Lung (tissue), 12 donors: Measurements from ENCODE around the gene ACAD11. TPM values are rescaled to one million over a fixed set of nuclear protein-coding genes. Genes with fewer than 3 reads are reported as not detected.

Source experiments
- ATAC-seq: fragments of 200-7000 bp; cut with Tn5 transposase; one replicate; pipeline ENCODE4 v1.9.1; 2020; ENCODE audit warnings: moderate number of reproducible peaks; ENCODE audit not compliant: insufficient read depth, low FRiP score
- DNase-seq, 3 donors: peaks; one replicate each; pipeline ENCODE4 v3.0.0-alpha.2; 2013 to 2017
- H3K27ac ChIP-seq, 2 donors: one replicate each; pipeline ENCODE4 v1.5.1; 2013; ENCODE audit warnings: mild to moderate bottlenecking in 2 of 2, moderate library complexity in 2 of 2, control low read depth in 1 of 2, inconsistent platforms in 1 of 2, low read depth in 1 of 2, low read length in 1 of 2
- H3K27me3 ChIP-seq, 3 donors: one replicate each; pipeline ENCODE4 v1.5.1; 2013; ENCODE audit warnings: low read length in 2 of 3; ENCODE audit not compliant: control insufficient read depth in 3 of 3, insufficient read depth in 3 of 3
- H3K36me3 ChIP-seq, 4 donors: one replicate each; pipeline ENCODE4 v1.5.1; 2013; ENCODE audit warnings: low read length in 4 of 4, mild to moderate bottlenecking in 1 of 4, moderate library complexity in 1 of 4; ENCODE audit not compliant: control insufficient read depth in 4 of 4, insufficient read depth in 4 of 4
- H3K4me1 ChIP-seq, 5 donors: one replicate each; pipeline ENCODE4 v1.5.1; 2013; ENCODE audit warnings: low read length in 5 of 5, mild to moderate bottlenecking in 2 of 5, moderate library complexity in 1 of 5; ENCODE audit not compliant: control insufficient read depth in 5 of 5, insufficient read depth in 5 of 5
- H3K4me3 ChIP-seq: one replicate; pipeline ENCODE4 v1.5.1; 2013; ENCODE audit warnings: mild to moderate bottlenecking, control low read depth, moderate library complexity
- H3K9ac ChIP-seq, 2 donors: one replicate each; pipeline ENCODE4 v1.5.1; 2013; ENCODE audit warnings: low read length in 2 of 2, control low read depth in 1 of 2; ENCODE audit not compliant: insufficient read depth in 1 of 2
- H3K9me3 ChIP-seq, 4 donors: one replicate each; pipeline ENCODE4 v1.5.1; 2013; ENCODE audit warnings: low read length in 3 of 4, mild to moderate bottlenecking in 1 of 4, moderate library complexity in 1 of 4; ENCODE audit not compliant: control insufficient read depth in 4 of 4, insufficient read depth in 3 of 4
- WGBS, 2 donors: extraction: QIAGEN DNeasy Blood & Tissue Kit; methylation state at CpG; one replicate each; pipeline ENCODE4 v1.1.7; 2013; 5-methylcytosine and 5-hydroxymethylcytosine counted together
- polyA plus RNA-seq, 2 donors: library from polyadenylated mRNA; stranded (reverse); fragments of 200-250 nt; gene quantifications; one replicate each; pipeline ENCODE4 v1.2.1, GENCODE V29; 2013
- total RNA-seq, 2 donors: library from RNA; depleted of rRNA in 1 of 2; stranded (reverse); fragments of >200 nt in 1 of 2; gene quantifications; one replicate each; pipeline ENCODE4 v1.2.1, GENCODE V29; 2014 to 2021
- TF ChIP-seq, protein P1 (sequence below): IDR thresholded peaks from 2 replicates; pipeline ENCODE4 v1.5.1; 2012; ENCODE audit warnings: mild to moderate bottlenecking; ENCODE audit errors: control extremely low read depth, extremely low read depth
- donor health status: control.
- donor health status: control.
- donor health status: Bipolar disorder and iron deficiency.
- donor health status: healthy.
- donor health status: DM: yes; HTN: yes; CAD: no.

ACAD11 gene
- total and polyA plus RNA-seq, 4 donors, result 6.3 to 34.2 (median 16.0) TPM

DNA sequence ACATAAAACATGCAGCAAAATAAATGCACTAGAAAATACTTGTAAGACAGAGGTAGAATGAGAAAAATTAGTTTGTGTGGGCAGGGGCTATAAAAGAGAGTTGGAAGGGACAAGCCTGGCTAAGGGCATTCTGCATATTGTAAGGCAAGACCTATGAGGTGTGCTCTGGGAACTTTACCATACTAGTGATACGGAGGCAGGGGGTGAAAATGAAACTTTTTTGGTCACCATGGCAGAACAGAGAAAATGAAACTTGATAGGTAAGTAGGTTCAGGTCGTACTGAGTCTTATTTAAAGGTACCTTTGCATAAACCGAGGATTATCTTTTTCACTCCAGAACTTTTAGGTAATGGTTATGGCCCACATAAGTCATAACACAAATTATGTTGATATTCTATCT lies 137.3 kb downstream of the ACAD11 start:
- ATAC-seq (no peak), DNase-seq (no peak)
- TF ChIP-seq, protein P1, sequence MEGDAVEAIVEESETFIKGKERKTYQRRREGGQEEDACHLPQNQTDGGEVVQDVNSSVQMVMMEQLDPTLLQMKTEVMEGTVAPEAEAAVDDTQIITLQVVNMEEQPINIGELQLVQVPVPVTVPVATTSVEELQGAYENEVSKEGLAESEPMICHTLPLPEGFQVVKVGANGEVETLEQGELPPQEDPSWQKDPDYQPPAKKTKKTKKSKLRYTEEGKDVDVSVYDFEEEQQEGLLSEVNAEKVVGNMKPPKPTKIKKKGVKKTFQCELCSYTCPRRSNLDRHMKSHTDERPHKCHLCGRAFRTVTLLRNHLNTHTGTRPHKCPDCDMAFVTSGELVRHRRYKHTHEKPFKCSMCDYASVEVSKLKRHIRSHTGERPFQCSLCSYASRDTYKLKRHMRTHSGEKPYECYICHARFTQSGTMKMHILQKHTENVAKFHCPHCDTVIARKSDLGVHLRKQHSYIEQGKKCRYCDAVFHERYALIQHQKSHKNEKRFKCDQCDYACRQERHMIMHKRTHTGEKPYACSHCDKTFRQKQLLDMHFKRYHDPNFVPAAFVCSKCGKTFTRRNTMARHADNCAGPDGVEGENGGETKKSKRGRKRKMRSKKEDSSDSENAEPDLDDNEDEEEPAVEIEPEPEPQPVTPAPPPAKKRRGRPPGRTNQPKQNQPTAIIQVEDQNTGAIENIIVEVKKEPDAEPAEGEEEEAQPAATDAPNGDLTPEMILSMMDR, result no peak
- H3K36me3 ChIP-seq, result peaks cover 14 to 40% (median 33%) of the 10 kb centered on the region in 4 donors
- no peak overlapping the region for H3K4me3 ChIP-seq
- no peaks in the 10 kb centered on the region for H3K4me1 ChIP-seq
- no peak overlapping the region for H3K9ac ChIP-seq
- no peaks in the 10 kb centered on the region for H3K27me3 ChIP-seq
- no peaks in the 10 kb centered on the region for H3K9me3 ChIP-seq
- no peak overlapping the region for H3K27ac ChIP-seq
- 73 to 95% methylated on average over 3 of the region's 3 CpGs for WGBS, 2 donors

DNA sequence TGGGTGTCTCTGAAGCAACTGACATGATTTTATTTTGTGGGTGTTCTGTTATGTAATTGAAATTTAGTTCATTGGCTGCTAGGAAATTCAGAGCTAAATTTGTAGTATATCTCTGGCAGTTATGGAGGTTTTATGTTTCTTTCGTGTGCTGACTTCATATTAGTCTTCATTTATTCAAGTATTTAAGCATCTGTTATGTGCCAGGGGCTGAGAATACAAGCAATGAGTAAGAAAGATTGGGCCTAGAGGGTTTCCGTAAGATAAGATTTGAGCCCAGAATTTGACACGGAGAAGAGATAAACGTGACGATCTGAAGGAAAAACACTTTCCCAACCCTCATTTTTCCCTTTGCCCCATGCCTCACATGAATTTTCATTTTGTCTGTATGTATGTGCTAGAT lies 137.7 kb downstream of the ACAD11 start:
- H3K27ac ChIP-seq, result no peak overlapping the region
- WGBS, 2 donors, result 92 to 93% methylated on average over 5 of the region's 5 CpGs
- H3K27me3 ChIP-seq, result no peaks in the 10 kb centered on the region
- H3K9ac ChIP-seq, result no peak overlapping the region
- TF ChIP-seq, protein P1, result no peak
- ATAC-seq (no peak), DNase-seq (no peak)
- H3K9me3 ChIP-seq, result no peaks in the 10 kb centered on the region
- no peaks in the 10 kb centered on the region for H3K4me1 ChIP-seq
- peaks cover 16 to 41% (median 37%) of the 10 kb centered on the region in 4 donors for H3K36me3 ChIP-seq
- no peak overlapping the region for H3K4me3 ChIP-seq

DNA sequence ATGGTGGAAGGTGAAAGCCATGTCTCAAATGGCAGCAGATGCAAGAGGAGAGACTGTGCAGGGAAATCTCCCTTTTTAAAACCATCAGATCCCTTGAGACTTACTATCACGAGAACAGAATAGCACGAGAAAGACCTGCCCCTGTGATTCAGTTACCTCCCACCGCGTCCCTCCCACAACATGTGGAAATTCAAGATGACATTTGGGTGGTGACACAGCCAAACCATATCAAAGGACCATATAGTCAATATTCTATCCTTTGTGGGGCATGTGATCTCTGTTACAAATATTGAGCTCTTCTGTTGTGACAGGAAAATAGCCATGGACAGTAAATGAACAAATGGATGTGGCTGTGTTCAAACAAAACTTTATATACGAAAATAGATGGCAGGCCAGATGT lies 139.7 kb downstream of the ACAD11 start:
- TF ChIP-seq, protein P1, result no peak
- H3K27ac ChIP-seq, result no peak overlapping the region
- no peak for DNase-seq
- H3K36me3 ChIP-seq, result peaks cover 16 to 55% (median 36%) of the 10 kb centered on the region in 4 donors
- no peaks in the 10 kb centered on the region for H3K4me1 ChIP-seq
- H3K9ac ChIP-seq, result no peak overlapping the region
- WGBS, 2 donors, result 92 to 95% methylated on average over 5 of the region's 5 CpGs
- H3K4me3 ChIP-seq, result no peak overlapping the region
- H3K9me3 ChIP-seq, result no peaks in the 10 kb centered on the region
- no peak for ATAC-seq
- no peaks in the 10 kb centered on the region for H3K27me3 ChIP-seq

DNA sequence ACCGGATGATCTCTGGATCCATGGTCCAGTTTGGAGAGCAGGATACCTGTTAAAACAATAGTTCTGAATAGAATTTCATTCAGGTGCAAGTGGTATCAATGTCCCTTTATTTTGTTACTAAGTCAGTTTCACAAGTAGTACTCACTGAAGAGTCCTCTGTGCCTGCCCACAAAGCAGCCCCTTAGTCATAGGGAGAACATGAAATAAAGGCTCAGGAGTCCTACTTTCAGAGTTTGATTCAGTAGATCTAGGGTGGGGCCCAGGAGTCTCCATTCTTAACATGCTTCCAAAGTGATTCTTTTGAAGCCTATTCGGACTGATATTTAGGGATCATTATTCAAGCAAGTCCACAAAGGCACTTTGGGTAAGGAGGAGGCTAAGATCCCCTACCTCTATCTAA lies 142.3 kb downstream of the ACAD11 start:
- DNase-seq (no peak), ATAC-seq (no peak)
- Histone ChIP-seq H3K9ac (no peak overlapping the region), H3K27me3 (no peaks in the 10 kb centered on the region), H3K27ac (no peak overlapping the region), H3K36me3 (peaks cover 18 to 57% (median 34%) of the 10 kb centered on the region in 4 donors), H3K4me1 (no peaks in the 10 kb centered on the region), H3K9me3 (no peaks in the 10 kb centered on the region), H3K4me3 (no peak overlapping the region)
- TF ChIP-seq, protein P1, result no peak
- WGBS, 2 donors, result 96 to 98% methylated on average over 2 of the region's 2 CpGs
